NCI-H510A (cell line): ENCODE measurements around the gene CEPT1.
A peak's percentile ranks its signal among the peaks of the same experiment; 100 is the strongest.
"Not testable (repeated sequence)": the region's sequence is repeated elsewhere in the genome, so short reads cannot be mapped to it uniquely, and the experiment has no call there.

Experiments used
- DNase-seq: peaks from one replicate; lab custom pipeline; 2025; lab: John Stamatoyannopoulos, UW

CEPT1 gene

GRCh38 chr1:111211921-111212320 lies 71.9 kb downstream of the CEPT1 start:
- no peak for DNase-seq

- no peak for DNase-seq
These were observed 72.8 kb downstream of the CEPT1 start for GRCh38 chr1:111212634-111213335.

- no peak for DNase-seq
These were observed 73.4 kb downstream of the CEPT1 start for GRCh38 chr1:111213412-111213811.

DNA sequence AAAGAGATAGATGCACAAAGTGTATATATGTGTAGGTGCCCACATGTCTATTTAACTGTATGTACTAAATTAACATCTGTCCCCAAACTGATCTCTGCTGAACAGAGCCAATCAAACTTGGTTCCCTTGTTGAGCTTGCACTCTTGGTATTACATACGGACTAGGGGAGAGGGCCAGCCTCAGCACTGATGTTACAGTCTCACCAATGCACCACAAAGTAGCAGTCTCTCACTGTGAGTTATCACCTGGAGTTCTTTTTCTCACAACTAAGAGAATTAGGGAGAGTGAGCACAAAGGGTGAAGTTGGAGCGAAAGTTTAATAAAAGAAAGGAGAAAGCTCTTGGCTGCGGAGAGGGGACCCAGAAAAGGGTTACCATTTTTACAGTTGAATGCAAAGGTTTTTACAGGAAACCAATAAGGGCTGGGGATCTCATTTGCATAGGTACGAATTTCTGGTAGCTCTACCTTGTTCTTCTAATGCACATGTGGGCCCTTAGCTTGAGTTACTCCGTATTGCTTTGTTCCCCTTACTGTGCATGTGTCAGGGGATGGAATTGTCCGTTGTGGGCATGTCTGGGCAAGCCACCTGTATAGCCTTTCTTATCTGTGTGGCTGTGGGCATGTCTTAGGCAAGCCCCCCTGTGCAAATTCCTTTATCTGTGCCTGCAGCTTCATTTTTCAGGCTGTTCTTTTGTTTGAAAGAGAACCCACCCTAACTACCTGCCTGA lies 74.2 kb downstream of the CEPT1 start:
- DNase-seq = no peak

DNA sequence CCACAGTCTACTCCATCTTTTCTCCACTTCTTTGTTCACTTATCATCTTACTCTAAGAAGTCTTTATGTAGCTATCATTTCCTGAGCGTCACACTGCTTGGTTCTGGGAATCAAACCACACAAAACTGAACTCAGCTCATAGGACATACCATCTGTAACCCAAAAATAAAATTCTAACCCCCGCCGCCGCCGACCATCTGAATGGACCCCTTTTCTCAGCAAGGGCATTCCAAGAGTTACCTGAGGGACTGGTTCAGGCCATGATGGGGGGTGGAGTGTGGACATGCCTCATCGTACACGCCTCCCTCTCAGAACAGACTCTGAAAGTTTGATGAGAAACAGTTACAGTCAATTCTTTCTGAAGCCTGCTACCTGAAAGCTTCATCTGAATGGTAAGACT lies 74.9 kb downstream of the CEPT1 start:
- no peak for DNase-seq

DNA sequence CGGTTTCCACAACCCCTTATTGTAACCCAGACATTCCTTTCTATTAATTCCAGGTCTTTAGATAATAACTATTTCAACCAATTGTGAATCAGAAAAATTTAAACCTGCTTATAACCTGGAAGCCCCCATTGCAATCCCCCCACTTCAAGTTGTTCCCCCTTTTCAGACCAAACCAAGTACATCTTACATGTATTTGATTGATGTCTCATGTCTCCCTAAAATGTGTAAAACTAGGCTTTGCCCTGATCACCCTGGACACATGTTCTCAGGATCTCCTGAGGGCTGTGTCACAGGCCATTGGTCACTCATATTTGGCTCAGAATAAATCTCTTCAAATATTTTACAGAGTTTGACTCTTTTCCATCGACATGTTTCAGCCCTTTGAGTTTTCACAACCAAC lies 75.3 kb downstream of the CEPT1 start:
- not testable (repeated sequence) for DNase-seq

GRCh38 chr1:111216751-111217150 lies 76.7 kb downstream of the CEPT1 start:
- DNase-seq = no peak

DNA sequence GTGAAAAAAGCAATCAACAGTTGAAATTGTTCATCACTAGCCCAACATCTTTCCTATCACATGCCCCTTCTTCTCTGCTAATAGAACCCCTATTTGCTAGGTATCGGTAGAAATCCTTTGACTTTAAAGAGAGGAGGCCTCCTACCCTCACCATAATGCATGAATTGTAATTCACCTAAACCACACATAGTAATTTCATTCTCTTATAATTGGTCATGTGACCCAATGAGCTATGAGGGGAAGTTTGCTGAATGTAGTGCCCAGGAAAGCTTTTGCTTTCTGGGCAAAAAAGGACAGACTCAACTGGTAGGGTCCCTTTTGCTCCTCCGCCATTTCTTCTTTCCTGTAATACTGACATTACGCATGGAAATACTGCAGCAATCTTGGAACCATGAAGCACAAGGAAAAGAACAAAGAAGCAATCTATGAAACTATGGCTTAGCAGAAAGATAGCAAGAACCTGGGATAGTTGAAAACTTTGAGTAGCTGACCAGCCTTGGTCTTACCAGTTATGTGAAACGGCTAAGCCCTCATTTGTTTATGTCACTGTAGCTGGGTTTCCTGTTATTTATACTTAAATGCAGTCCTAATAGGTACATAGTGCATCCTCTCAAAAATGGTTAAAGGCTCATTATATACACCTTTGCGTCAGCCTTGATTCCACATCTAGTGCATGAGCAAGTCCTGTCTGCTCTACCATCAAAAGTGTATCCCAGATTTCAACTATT lies 77.3 kb downstream of the CEPT1 start:
- no peak for DNase-seq

GRCh38 chr1:111218701-111219556 lies 78.9 kb downstream of the CEPT1 start:
- no peak for DNase-seq

GRCh38 chr1:111219557-111220286 lies 79.7 kb downstream of the CEPT1 start:
- DNase-seq = no peak

GRCh38 chr1:111220302-111220890 lies 80.4 kb downstream of the CEPT1 start:
- DNase-seq = no peak

GRCh38 chr1:111221276-111221632 lies 81.2 kb downstream of the CEPT1 start:
- DNase-seq = no peak

GRCh38 chr1:111221633-111222291 lies 81.7 kb downstream of the CEPT1 start:
- DNase-seq = no peak

- peak; percentile 28 for DNase-seq
These were observed 82.5 kb downstream of the CEPT1 start for GRCh38 chr1:111222308-111223125.

- no peak for DNase-seq
These were observed 83.2 kb downstream of the CEPT1 start for GRCh38 chr1:111223126-111223685.

DNA sequence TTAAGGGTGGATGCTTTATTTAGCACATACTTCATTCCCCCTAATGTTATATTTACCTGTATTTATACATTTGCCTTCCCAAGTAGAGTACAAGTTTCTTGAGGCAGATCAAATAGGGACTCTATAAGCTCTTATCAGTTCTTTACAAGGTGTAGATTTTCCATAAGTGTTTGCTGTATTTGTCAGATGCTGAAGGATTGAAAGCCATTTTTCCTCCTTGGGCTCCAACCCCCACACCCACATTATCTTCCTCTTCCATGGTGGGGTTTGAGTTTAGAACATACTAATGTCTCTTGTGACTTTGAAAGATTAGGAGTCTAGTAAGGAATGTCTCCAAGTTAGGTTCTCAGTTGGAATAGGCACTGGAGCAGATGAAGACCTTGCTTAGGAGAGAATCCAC lies 85.1 kb downstream of the CEPT1 start:
- no peak for DNase-seq

DNA sequence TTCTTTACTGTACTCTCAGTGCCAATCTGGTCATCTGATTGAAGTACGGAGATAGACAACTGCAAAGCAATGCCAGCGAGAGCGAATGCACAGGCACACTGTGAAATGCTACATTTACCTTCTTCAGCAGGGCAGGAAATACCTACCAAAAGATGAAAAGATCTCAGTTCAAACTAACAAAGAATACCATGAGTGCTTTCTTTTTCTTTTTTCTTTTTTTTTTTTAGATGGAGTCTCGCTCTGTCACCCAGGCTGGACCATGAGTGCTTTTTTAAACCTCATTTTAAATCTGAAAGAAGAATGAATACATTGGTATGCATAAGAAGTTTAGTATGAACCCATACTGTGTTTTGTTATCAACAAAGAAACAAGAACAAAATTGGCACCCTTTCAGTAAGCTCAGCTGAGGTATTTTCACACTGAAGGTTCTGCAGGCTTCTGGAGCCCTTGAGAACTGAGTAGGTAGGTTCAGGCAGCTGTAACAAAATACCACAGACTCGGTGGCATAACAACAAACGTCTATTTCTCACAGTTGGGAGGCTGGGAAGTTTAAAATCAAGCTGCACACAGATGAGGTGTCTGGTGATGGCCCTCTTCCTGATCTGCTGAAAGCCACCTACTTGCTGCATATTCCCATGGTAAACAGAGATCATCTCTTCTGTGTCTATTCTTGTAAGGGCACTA lies 85.8 kb downstream of the CEPT1 start:
- no peak for DNase-seq

DNA sequence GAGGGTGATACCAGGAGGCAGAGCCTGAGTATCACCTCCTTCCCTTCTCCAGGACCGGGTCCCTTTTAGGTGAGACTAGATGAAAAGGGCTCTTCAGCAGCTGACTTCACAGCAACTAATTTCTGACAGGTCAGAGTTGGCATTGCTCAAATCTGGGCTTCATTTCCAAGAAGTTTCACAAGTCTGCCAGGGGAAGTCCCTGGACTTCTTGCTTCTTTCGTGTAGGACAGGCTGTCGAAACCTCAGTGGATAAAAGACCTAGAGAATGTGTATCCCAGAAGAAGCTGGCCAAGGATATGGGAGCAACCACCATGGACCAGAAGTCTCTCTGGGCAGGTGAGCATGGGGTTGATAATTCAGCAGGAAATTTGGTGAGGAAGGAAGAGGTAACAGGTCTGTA lies 87.4 kb downstream of the CEPT1 start, which contains the start of gene CHI3L2:
TSS of gene CHI3L2 (plus strand) at position 280 of the 400 bp plus-strand sequence. CDS start at position 297, 17 bp downstream.
- no peak for DNase-seq
